HG03439 (cell line): ENCODE results near the gene MAGEB17.
"Not testable (repeated sequence)": the region's sequence is repeated elsewhere in the genome, so short reads cannot be mapped to it uniquely, and the experiment has no call there.

Experiments used
- ATAC-seq: cut with Tn5 transposase; IDR thresholded peaks from one replicate; pipeline ENCODE4 v1.9.1; 2021; ENCODE audit warnings: mild to moderate bottlenecking, moderate library complexity; ENCODE audit not compliant: unreplicated experiment

Gene MAGEB17

DNA sequence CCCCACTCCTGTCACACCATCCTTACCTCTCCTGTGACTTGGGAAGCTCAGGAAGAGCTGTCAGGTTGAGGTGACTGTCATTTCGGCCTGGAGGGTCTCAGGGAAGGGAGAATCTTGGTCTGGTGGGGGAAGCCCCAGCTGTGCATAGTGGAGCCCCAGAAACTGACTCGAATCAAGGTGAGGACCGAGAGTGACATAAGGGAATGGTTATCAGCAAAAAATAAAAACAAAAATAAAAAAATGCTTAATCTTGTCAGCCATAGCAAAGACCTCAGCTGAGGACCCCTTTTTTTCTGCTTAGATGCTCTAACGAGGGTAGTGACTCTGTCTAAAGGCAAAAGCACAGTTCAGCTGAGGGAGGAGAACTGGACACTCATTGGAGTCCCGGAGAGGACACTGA lies at the start of gene MAGEB17:
Gene MAGEB17 (plus strand): TSS at position 301 of the 400 bp plus-strand sequence. CDS start 2,902 bp downstream, outside the sequence.
- no peak for ATAC-seq

GRCh38 chrX:16119353-16120220 lies 47.7 kb upstream of the MAGEB17 start:
- ATAC-seq, result peak; percentile 92

DNA sequence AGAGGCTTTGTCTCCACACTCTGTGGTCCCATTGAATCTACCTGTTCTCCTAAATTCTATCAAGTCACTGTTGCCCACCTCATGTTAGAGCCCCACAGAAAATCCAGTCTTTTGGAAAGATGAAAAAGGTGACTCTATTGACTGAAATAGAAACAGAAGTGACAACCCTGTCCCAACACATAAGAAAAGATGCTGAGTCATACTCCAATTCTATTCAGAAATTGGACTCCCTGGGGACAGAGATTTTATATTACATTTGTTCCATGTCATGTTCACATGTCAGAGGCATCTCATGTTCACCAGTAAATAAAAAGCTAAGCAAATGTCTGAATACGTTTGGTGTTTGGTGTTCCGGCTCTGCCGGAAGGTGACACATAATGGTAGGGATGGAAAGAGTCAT lies 46.9 kb upstream of the MAGEB17 start:
- ATAC-seq, result no peak

DNA sequence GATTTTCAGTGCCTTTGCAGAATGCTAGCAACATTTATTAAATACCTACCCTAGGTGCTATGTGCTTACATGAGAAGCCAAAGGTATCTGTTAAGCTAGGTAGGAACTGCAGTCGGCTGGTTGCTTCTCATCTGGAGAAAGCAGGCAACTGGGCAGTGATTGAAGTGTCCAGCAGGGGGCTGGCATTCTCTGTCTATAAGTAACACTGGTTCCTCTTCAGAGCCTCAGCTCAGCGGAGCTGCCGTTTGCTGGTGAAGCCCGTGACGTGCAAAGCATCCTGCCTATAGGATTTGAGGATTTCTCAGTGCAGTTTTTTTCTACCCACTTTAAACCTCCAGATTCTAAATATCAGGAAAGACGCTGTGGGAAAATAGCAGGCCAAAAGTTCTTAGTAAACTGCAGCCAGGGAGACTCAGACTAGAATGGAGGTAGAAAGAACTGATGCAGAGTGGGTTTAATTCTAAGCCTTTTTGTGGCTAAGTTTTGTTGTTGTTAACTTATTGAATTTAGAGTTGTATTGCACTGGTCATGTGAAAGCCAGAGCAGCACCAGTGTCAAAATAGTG lies 44.0 kb upstream of the MAGEB17 start, which contains the start of gene GRPR:
Gene GRPR (plus strand): TSS at position 344 of the 565 bp plus-strand sequence. CDS start 389 bp downstream, outside the sequence.
- peak; percentile 47 for ATAC-seq

DNA sequence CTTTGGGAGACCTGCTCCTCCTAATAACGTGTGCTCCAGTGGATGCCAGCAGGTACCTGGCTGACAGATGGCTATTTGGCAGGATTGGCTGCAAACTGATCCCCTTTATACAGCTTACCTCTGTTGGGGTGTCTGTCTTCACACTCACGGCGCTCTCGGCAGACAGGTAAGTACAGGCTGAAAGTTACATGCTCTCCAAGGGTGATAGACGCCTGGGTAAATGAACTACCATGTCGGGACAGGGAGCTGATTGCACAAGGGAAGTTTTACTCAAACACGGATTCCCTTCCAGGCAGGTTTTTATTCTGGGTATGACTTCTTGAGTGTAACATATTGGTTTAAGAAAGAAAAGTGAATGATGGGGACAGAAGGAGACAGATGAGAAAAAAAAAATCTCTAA lies 43.1 kb upstream of the MAGEB17 start:
- no peak for ATAC-seq

GRCh38 chrX:16125520-16126149 lies 41.6 kb upstream of the MAGEB17 start:
- no peak for ATAC-seq

GRCh38 chrX:16130707-16131106 lies 36.6 kb upstream of the MAGEB17 start:
- no peak for ATAC-seq

- no peak for ATAC-seq
These were observed 32.3 kb upstream of the MAGEB17 start for GRCh38 chrX:16134936-16135335.

- no peak for ATAC-seq
These were observed 31.2 kb upstream of the MAGEB17 start for GRCh38 chrX:16136080-16136479.

- no peak for ATAC-seq
These were observed 29.7 kb upstream of the MAGEB17 start for GRCh38 chrX:16137416-16138107.

DNA sequence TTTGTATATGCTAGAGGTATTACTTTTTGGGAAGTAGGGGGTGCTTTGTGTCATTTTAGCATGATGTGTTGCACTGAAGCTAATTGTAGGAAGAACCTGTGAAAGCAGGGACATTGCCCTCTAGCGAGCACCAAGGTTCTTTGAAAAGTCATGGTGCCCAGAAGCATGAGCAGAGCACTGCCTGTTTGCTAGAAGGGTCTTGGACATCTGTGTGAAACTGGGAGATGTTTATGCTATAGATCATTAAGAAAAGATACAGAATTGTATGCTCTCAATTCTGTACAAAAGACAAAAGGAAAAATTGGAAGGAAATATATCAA lies 29.2 kb upstream of the MAGEB17 start:
- no peak for ATAC-seq

DNA sequence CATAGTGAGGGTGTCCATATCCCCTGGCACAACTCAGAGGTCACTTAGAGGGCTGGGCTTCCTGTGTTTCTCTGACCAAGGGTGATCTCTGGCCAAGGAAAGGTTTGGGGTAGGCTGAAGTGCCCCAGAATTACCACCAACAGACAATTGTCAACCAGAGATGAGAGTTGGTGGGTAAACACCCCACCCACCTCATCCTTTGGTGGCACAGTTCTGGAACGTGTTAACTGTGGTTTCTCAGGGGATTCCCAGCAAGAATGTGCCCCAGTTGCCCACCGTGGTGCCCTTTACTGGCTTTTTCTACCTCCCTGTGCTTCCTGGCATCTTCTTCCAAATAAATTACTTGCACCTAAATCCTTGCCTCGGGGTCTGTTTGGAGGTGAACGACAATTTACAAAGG lies 26.8 kb upstream of the MAGEB17 start:
- no peak for ATAC-seq

GRCh38 chrX:16140983-16141382 lies 26.3 kb upstream of the MAGEB17 start:
- no peak for ATAC-seq

DNA sequence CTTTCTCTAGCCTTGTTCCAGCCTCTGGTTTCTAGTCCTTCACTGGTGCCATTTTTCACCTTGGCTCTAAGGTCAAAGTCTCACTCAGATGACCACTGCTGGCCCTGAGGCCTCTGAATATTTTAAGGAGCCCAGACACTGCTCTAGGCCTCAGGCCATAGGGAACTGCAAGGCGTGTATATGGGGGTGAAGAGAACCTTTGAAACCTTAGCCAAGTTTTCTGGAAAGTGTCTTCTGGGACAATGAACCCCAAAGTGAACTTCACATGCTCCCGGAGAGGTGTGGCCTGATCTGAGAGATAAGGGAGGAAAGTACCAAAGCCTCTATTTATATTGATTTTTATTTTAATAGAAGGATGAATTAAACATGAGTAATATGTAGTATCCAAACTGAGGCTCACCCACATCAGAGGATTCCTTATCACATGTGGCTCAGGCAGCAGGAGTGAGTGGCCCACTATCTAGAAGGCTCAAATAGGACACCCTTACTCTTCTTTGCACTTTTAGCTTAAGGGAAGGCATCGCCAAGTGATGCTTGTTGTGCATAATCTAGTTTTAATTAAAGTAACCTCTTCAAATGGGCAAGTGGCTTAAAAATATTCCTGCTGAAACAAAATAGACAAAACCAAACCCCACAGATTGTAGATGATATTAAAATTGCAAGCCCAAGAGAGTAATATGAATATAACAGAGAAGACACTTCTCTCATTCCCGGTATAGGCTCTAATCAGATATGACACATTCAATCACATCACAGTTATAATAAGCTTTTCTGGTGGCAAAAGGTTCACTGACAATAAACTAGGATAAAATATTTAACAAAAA lies 25.6 kb upstream of the MAGEB17 start:
- no peak for ATAC-seq

DNA sequence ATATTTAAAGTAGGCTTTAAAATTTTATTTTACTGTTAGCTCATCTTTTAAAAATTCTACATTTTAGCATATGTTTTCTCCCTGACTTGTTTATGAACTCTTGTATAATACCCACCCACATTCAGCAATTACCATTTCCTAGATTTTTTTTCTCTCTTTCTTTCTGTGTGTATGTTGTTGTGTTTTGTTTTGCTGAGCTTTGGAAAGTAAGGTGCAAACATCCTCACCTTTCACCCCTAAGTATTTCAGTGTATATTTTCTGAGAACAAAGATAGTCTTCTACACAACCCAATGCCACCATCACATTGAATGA lies 25.1 kb upstream of the MAGEB17 start:
- no peak for ATAC-seq

DNA sequence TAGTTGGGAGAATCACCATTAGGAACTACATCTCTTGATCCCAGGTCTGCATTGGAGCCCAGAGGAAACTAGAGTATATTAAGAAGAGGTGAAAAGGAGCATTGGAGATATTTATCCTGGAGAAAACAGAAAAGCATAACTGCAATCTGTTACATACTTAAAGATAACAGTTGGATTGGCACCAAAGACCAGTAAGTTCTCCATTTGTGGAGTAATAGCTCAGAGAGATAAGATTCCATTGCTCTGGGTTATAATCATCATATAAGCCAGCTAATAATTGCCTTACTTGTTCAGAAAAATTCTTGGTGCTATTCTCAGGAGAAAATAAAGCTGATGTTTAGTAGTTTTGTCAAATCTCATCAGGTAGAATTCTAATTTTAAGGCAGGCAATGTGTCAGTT lies 23.3 kb upstream of the MAGEB17 start:
- ATAC-seq, result no peak

GRCh38 chrX:16144420-16144819 lies 22.9 kb upstream of the MAGEB17 start:
- ATAC-seq, result no peak

GRCh38 chrX:16145093-16145492 lies 22.2 kb upstream of the MAGEB17 start:
- ATAC-seq, result not testable (repeated sequence)

DNA sequence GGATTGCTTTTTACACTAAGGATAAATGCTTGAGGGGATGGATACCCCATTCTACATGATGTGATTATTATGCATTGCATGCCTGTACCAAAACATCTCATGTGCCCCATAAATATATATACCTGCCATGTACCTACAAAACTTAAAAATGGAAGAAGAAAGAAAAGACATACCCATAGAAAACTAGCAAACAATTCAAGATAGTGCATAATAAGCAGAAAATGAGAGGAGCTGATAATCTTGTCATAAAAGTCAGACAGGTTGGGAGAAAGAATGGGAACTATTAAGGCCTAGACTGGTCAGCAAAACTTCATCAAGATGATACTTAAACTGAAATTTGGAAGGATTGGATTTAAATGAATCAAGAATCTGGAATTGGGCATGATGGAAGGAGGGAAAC lies 21.6 kb upstream of the MAGEB17 start:
- ATAC-seq, result no peak

DNA sequence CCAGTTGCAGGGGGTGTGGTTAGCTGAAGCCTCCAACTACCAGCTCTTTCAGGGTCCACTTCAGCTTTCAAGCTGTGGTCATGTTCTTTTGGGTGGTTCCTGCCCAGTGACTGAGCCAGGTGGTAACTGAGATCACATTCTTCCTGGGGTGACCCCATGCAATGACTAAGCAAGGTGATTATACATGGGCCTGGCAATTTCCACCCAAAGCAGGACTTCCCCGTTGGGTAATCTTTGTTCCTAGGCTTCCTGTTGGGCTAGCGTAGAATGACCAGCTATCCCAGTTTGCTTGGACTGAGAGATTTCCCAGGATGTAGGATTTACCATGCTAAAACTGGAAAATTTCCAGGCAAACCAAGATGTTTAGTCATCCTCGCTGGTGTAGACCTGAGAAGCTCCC lies 18.4 kb upstream of the MAGEB17 start:
- ATAC-seq, result no peak
